ENCODE measurements around the gene TRMT2A.
"Not testable (repeated sequence)": the region's sequence is repeated elsewhere in the genome, so short reads cannot be mapped to it uniquely, and the experiment has no call there.

TRMT2A gene

DNA sequence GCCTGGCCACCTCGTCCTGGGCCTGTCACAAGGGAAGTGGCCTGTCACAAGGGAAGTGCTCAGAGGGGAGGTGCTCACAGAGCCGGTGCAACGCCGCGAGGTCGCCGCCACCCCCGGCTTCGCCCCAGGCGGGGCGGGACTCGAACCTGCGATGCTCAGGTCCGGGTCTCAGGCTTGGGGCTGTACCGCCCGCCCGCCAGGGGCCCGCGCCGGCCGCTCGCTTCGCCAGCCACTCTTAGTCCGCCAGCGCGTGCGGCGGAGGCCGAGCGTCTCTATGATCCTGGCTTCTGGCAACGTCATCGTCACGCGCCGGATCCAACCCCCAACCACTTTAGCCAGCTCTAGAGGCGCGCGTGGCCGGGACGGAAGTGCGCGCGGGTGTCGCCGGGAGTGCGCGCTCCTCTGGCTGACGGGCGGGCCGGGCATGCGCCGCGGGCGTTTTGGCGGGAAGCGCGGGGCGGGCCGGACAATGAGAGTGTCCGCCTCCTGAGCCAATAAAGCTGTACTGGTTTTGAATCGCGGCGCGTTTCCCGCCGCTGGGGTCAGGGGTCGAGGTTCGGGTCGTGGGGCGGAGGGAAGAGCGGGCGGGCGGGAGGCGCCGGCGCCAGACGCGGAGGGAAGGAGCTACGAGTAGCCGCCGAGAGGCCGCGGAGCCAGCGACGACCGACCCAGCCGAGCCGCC, at the start of gene TRMT2A:
TSS of gene TRMT2A (minus strand) at position 276 of the 682 bp plus-strand sequence. CDS start 320 bp downstream, outside the sequence.
- DNase-seq (ENCODE audit: low spot score) = peak; percentile 97

DNA sequence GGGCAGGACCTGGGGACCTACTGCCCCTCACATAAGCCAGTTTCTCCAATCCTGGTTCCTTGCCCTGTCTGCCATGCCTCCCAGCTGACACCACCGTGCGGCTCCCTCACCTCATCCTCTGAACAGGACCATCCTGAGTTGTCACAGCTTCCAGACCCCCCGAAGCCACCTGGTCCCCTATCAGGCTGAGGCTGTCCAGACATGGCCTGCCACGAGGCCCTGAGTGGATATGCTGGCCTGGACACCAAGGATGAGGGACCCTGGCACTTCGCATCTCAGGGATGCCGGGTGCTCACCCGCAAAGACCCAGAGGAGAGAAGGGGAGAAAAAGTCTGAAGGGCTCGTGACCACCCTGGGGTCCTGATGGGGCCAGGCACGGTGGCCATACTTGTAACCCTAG, 49.7 kb upstream of the TRMT2A start:
- DNase-seq (ENCODE audit: low spot score) = no peak

DNA sequence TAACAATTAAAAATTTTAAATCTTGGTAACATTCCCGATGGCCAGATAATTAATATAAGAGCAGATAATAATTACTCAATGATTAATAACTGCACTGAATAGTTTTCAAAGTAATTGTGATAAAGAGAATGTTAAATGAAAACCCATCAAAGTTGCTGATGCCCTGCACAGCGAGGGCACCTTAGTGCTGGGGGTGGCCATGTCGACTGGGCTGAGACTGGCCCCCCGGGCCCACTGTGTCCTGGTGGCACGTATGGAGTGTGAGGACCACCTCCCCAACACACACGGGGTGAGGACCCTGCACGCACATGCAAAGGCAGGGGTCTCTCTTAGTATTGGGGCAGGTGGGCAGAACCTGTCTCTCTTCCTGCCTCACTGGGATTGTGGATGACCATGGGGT, 48.9 kb upstream of the TRMT2A start:
- no peak for DNase-seq (ENCODE audit: low spot score)

- DNase-seq (ENCODE audit: low spot score) = no peak
Measured at GRCh38 chr22:20165421-20165820, 48.4 kb upstream of the TRMT2A start.

GRCh38 chr22:20164863-20165262, 47.8 kb upstream of the TRMT2A start:
- DNase-seq (ENCODE audit: low spot score) = no peak

DNA sequence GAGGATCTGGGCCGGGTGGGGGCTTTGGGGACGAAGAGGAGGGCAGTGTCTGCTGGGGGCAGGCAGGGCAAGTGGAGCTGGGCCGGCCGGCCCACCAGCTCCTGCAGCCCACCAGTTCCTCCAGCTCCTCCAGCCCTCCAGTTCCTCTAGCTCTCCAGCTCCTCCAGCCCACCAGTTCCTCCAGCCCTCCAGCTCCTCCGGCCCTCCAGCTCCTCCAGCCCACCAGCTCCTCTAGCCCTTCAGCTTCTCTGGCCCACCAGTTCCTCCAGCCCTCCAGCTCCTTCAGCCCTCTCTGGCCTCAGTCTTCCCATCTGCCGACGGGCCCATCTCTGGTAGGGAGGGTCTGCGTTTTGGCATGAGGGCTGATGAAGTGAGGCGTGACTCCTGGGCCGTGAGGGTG, 43.0 kb upstream of the TRMT2A start:
- DNase-seq (ENCODE audit: low spot score) = no peak

GRCh38 chr22:20159531-20159930, 42.5 kb upstream of the TRMT2A start:
- DNase-seq (ENCODE audit: low spot score) = not testable (repeated sequence)

DNA sequence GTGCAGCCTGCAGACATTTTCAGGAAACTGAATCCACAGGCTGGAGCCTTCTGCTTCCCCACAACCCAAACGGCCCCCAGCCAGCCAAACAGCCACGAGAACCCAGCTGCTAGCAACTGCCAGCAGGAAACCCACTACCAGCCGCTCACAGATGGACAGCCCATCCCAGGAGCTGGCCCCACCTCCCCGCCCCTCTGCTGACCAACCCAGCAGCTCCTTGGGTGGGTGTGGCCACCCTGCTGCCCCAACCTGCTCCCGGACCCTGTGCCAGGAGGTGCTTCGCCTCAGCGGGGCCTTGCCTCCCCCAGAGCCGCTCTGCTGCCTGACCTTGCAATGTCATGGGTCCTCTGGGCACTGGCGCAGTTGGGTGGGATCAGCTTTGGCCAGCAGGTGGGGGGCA, 42.0 kb upstream of the TRMT2A start:
- DNase-seq (ENCODE audit: low spot score) = no peak

DNA sequence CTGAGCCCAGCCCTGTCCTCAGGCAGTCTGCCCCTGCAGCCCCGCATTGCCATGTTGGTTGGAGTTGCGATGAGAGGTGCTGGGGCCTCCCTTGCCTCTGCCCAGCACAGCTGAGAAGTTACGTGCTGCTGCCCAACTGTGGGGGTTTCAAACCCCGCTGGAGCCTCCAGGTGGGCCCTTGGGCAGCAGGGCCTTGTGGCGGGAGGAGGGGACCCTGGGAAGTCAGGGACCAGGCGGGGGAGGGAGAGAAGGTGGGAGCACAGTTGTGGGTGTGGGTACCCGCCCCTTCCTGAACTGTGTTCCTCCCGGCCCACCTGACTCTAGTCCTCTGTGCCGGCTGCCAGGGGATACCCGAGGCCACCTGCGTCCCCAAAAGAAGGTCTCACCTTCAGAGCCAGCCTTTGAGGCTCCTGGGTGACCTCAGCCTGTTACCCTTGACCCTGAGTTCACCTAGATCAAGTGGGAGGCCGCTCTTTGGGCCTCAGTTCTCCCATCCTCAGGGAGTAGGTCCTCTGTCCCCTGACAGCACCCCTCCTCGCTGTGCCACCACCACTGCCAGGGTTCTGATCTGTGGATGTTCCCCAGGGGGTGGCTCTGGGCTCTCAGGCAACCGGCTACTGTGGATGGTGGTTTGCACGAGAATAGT, 41.5 kb upstream of the TRMT2A start:
- DNase-seq (ENCODE audit: low spot score) = no peak

- no peak for DNase-seq (ENCODE audit: low spot score)
Measured at GRCh38 chr22:20157430-20158183, 40.6 kb upstream of the TRMT2A start.

- peak; percentile 89 for DNase-seq (ENCODE audit: low spot score)
Measured at GRCh38 chr22:20156611-20157429, 39.8 kb upstream of the TRMT2A start.

DNA sequence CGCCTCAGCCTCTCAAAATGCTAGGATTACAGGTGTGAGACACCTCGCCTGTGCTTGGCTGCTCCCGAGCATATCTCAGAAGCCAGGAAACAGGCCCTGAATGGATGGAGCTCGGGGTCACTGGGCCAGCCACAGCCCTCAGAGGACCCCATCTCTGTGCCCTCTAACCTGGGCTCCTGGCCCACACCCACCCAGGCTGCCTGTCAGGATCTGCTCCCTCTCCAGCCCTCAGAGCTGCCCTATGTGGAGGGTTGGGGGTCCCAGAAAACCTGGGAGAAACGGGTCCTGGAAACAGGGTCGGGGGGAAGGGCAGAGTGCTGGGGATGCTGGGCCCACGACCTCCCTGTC, 39.0 kb upstream of the TRMT2A start:
- DNase-seq (ENCODE audit: low spot score) = no peak

GRCh38 chr22:20155330-20156041, 38.5 kb upstream of the TRMT2A start:
- DNase-seq (ENCODE audit: low spot score) = no peak

DNA sequence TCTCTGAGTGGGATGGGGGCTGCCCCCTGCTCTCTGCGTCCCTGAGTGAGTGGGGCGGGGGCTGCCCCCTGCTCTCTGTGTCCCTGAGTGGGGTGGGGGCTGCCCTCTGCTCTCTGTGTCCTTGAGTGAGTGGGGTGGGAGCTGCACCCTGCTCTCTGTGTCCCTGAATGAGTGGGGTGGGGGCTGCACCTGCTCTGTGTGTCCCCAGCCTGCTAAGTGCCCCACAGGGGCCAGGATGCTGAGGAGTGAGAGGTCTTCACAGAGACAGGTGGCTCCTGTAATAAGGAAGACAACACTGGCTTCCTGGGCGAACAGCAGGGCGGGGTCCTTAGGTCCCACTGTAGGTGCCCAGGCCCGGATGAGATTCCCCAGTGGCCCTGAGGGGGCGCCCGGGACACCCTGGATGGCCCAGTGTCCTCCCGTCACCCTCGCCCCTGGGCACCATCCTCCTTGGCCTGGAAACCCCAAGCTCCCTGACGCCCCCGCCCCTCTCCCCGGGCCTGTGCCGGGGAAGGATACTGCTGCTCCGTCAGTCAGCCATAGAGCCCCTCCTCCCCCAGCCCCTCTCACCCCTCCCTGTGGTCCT, 37.7 kb upstream of the TRMT2A start:
- no peak for DNase-seq (ENCODE audit: low spot score)

DNA sequence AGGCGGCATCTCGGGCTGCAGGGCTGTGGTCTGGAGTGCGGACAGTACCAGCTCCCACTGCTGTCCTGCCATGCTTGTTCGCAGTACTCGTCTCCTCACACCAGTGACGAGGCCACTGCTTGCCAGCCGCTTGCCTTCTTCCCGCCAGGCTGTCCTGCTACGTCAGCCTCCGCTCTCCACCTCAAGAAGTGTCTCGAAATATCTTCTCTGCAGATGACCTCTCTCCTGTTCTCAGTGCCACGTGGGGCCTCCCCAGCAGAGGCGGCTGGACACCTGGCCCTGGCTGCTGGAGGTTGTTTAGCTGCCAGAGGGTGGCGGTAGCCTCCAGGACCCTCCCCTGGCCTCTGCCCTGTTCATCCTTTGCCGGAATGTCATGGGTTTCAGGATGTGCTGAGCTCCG, 36.9 kb upstream of the TRMT2A start:
- DNase-seq (ENCODE audit: low spot score) = no peak

GRCh38 chr22:20152464-20152890, 35.5 kb upstream of the TRMT2A start:
- no peak for DNase-seq (ENCODE audit: low spot score)

- DNase-seq (ENCODE audit: low spot score) = no peak
Measured at GRCh38 chr22:20151276-20151588, 34.2 kb upstream of the TRMT2A start.

DNA sequence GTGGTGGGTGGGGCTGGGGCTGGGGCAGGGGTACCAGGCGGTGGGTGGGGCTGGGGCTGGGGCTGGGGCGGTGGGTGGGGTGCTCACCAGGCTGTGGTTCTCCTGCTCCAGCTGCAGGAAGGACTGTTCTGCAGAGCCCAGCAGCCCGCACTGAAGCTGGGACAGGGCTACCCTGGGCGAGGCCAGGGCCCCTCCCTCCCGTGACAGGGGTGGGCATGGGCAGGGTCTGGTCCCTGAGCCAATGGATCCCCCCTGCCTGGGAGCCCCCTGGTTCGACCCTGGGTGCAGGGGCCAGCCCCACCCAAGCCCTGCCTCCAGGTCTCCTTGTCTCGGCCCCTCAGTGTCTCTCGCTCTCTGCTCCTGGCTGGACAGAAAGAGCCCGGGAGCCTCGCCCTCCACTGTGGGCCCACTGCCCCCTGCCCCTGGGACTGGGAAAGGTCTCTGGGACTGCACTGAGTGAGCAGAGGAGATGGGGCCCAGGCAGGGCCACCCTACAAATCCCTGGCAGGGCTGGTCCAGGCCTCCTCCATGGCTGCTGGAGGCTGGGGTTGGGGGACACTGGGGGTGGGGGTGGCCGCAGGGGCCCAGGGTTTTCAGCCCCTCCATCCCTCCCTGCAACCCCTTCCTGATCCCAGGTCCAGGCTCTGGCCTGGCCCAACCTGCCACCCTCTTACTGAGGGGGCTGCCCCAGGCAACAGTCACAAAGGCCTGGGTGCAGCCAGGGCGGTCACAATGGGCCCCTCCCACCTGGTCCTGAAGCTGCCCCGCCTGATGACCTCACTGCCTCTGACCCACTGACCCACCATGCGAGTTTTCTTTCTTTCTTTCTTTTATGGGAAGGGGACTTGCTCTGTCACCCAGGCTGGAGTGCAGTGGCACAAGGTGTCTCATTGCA, 33.6 kb upstream of the TRMT2A start, which contains the start of gene CCDC188:
TSS of gene CCDC188 (minus strand) at position 675 of the 895 bp plus-strand sequence. CDS start at position 606, 69 bp downstream.
- DNase-seq (ENCODE audit: low spot score) = no peak

DNA sequence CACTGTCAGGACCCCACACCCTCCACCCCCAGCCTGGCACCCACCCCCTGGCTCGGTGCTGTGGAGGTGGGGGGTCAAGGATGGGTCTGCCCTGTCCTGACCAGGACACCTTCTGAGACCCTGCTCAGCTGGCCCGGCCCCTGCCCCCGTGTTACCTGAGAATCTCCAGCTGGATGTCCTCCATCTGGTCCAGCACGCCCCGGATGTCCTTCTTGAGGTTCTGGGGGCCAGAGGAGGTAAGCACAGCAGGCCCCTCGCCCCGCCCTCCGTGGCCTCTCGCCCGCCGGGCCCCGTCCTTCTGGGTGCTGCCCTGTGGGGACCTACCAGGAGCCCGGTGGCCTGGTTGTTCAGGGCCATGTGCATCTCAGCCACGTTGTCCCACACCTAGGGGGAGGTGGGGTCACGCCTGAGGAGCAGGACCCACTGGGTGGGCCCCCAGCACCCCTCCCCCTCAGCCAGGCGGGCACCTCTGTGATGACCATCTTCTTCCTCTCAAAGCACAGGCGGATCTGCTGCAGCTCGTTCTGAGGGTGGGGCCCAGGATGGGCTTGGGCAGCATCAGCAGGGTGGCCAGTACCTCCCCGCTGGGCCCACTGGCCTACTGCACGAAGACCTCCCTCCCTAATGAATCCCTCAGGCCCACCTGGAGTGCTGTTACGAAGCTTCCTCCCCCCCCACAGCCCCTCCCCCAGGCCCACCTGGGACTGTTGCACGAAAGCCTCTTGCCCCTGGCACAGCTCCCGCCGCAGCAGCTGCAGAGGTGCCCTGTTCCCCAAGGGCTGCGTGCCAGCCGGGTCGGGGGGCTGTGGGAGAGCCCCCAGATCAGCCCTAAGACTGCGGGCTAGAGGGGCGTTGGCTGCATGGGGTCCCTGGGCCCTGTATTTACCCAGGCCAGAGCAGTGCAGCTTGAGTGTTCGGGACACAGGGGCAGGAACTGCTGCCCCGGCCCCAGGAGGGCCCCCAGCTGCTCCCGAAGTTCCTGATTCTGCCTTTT, 32.5 kb upstream of the TRMT2A start:
- DNase-seq (ENCODE audit: low spot score) = no peak

All from CD4-positive, alpha-beta T cell treated with Interleukin-2 at 100 ng/mL for 4 hours (primary cell).